ENCODE measurements around the gene ZDBF2. TPM values are rescaled to one million over a fixed set of nuclear protein-coding genes. Genes with fewer than 3 reads are reported as not detected.

ZDBF2 gene
- polyA plus RNA-seq, 4 donors: 0.22 to 3.4 (median 0.63) TPM

DNA sequence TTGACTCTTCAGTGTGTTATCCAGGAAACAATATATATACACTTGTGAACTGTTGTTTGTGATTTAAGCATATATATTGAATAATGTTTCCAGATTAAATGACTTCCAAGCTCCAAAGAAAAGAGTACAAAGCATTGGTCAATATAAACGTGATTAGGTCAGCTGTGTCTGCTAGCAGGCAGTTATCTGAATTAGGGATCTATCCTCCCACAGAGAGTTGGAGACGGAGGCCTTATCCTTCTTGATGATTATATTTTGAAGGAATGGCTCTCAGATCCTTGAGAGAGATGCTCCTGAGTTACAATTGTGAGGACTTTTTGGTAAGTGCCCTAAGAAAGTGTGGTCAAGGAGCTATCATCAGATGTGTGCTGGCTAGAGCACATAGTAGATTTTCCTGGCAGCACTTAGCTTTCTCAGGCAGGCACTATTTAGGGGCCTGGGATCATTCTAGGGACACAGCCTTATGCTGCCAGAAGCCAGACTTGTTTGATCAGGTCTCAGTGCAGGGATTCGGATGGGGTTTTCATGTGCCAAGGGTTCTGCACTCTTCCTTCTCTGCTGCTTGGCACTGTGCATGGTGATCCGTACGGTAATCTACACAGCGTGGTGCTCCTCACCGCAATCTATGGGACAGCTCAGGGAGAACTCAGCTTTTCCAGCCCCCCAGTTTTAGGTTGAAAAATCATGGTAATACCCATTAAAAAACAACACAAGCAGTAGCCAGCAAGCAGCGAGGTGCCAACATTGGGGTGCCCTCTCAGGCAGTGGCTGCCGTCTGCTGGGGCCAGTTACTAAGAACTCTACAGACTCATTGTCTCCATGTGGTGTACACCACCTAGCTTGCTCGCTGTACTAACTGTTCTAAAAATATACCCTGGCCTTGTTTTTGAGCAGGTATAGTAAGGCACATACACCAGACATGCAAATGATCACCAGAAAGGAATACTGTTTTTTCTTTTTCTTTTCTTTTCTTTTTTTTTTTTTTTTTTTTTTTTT, 8.0 kb upstream of the ZDBF2 start:
- no peak for DNase-seq
- no peak overlapping the region for H3K4me3 ChIP-seq (ENCODE audit: low read depth in 1 of 3, low read length in 3 of 3)
- FAIRE-seq: no peak
- peaks cover 0 to 61% (median 14%) of the 10 kb centered on the region in 3 donors for H3K27me3 ChIP-seq (ENCODE audit: control insufficient read depth in 3 of 3, insufficient read depth in 3 of 3, low read length in 3 of 3)
- H3K27ac ChIP-seq (ENCODE audit: low read depth in 1 of 3, low read length in 2 of 3): no peak overlapping the region
- 49 to 54% (median 53%) methylated on average over 10 of the region's 10 CpGs for WGBS, 3 donors
- H3K4me1 ChIP-seq (ENCODE audit: control insufficient read depth in 3 of 3, insufficient read depth in 2 of 3, low read depth in 1 of 3, low read length in 2 of 3): no peaks in the 10 kb centered on the region
- H3K9me3 ChIP-seq (ENCODE audit: control insufficient read depth in 2 of 2, insufficient read depth in 1 of 2, low read depth in 1 of 2, low read length in 1 of 2): peaks cover 0 to 2% of the 10 kb centered on the region in 2 donors
- H3K36me3 ChIP-seq (ENCODE audit: control insufficient read depth in 3 of 3, insufficient read depth in 2 of 3, low read depth in 1 of 3, low read length in 3 of 3): no peaks in the 10 kb centered on the region

DNA sequence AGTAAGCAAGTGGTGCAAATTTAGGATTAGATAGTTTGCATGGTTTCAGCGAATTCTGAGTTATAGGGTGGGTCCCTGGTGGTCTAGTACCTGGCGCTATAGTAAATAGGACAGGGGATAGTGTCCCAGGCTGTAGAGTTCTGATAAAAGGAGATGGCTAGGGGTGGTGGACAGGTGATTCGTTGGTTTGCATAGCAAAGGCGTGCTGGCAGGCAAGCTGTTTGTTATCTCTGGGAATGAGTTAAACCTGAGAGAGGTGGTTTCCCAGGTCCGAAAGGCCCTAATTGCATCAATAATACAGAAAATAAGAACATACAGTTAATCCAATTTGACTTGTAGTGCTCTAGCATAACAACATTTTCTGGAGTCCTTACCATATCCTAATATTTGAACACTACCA, 6.9 kb upstream of the ZDBF2 start:
- H3K4me3 ChIP-seq (ENCODE audit: low read depth in 1 of 3, low read length in 3 of 3): no peak overlapping the region
- no peak for DNase-seq
- no peaks in the 10 kb centered on the region for H3K4me1 ChIP-seq (ENCODE audit: control insufficient read depth in 3 of 3, insufficient read depth in 2 of 3, low read depth in 1 of 3, low read length in 2 of 3)
- H3K27me3 ChIP-seq (ENCODE audit: control insufficient read depth in 3 of 3, insufficient read depth in 3 of 3, low read length in 3 of 3): peaks cover 0 to 61% (median 20%) of the 10 kb centered on the region in 3 donors
- H3K36me3 ChIP-seq (ENCODE audit: control insufficient read depth in 3 of 3, insufficient read depth in 2 of 3, low read depth in 1 of 3, low read length in 3 of 3): no peaks in the 10 kb centered on the region
- no peak overlapping the region for H3K27ac ChIP-seq (ENCODE audit: low read depth in 1 of 3, low read length in 2 of 3)
- H3K9me3 ChIP-seq (ENCODE audit: control insufficient read depth in 2 of 2, insufficient read depth in 1 of 2, low read depth in 1 of 2, low read length in 1 of 2): peaks cover 0 to 2% of the 10 kb centered on the region in 2 donors
- FAIRE-seq: no peak
- 23 to 35% (median 32%) methylated on average over 5 of the region's 5 CpGs for WGBS, 3 donors

DNA sequence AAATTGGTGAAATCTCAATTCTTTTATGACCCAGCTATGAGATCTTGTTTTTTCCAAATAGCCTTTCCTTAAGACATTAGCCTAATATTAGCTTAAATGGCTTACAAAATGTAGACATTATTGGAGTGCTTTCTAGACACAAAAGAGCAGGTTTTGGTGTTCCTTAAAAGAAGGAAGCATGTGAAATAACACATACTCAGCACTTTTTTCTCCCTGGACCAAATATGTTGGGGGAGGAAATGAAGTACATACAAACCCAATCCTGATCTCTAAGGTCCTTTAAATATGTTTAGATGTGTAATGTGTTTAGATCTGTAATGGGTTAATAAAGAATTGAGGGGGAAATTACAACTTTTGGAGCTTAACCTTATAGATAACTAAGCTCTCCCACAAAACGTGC, 3.4 kb upstream of the ZDBF2 start:
- Histone ChIP-seq H3K36me3 (ENCODE audit: control insufficient read depth in 3 of 3, insufficient read depth in 2 of 3, low read depth in 1 of 3, low read length in 3 of 3) (no peaks in the 10 kb centered on the region), H3K4me3 (ENCODE audit: low read depth in 1 of 3, low read length in 3 of 3) (no peak overlapping the region), H3K4me1 (ENCODE audit: control insufficient read depth in 3 of 3, insufficient read depth in 2 of 3, low read depth in 1 of 3, low read length in 2 of 3) (no peaks in the 10 kb centered on the region), H3K9me3 (ENCODE audit: control insufficient read depth in 2 of 2, insufficient read depth in 1 of 2, low read depth in 1 of 2, low read length in 1 of 2) (no peaks in the 10 kb centered on the region), H3K27me3 (ENCODE audit: control insufficient read depth in 3 of 3, insufficient read depth in 3 of 3, low read length in 3 of 3) (peaks cover 0 to 64% (median 13%) of the 10 kb centered on the region in 3 donors), H3K27ac (ENCODE audit: low read depth in 1 of 3, low read length in 2 of 3) (no peak overlapping the region)
- DNase-seq: no peak
- no peak for FAIRE-seq
- WGBS, 3 donors: 18 to 21% (median 20%) methylated on average over 1 of the region's 1 CpG

DNA sequence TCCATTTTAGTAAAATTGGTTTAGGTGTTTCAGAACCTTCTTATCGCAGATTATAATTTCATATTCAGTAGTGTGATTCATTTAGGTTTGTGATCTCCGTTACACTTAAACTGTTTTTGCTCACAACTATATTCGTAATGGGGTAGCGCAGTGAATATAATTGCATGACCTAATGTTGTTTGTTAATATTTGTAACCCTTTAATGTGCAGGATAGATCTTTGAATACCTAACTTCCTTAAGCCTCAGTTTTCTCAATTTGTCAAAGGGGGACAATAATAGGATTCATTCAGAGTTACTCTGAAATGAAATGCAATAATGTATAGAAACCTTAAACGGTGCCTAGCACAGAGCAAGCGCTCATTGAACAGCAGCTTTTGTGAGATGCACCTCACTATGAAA, 558 bp upstream of the ZDBF2 start:
- FAIRE-seq: no peak
- peak overlapping the region in 2 of 3 donors; percentile 2 to 54 for H3K27ac ChIP-seq (ENCODE audit: low read depth in 1 of 3, low read length in 2 of 3)
- no peaks in the 10 kb centered on the region for H3K9me3 ChIP-seq (ENCODE audit: control insufficient read depth in 2 of 2, insufficient read depth in 1 of 2, low read depth in 1 of 2, low read length in 1 of 2)
- no peaks in the 10 kb centered on the region for H3K4me1 ChIP-seq (ENCODE audit: control insufficient read depth in 3 of 3, insufficient read depth in 2 of 3, low read depth in 1 of 3, low read length in 2 of 3)
- WGBS, 3 donors: 16 to 23% (median 21%) methylated on average over 6 of the region's 6 CpGs
- DNase-seq: no peak
- H3K27me3 ChIP-seq (ENCODE audit: control insufficient read depth in 3 of 3, insufficient read depth in 3 of 3, low read length in 3 of 3): peaks cover 0 to 55% (median 16%) of the 10 kb centered on the region in 3 donors
- H3K36me3 ChIP-seq (ENCODE audit: control insufficient read depth in 3 of 3, insufficient read depth in 2 of 3, low read depth in 1 of 3, low read length in 3 of 3): no peaks in the 10 kb centered on the region
- peak overlapping the region in 2 of 3 donors; percentile 61 to 80 for H3K4me3 ChIP-seq (ENCODE audit: low read depth in 1 of 3, low read length in 3 of 3)

DNA sequence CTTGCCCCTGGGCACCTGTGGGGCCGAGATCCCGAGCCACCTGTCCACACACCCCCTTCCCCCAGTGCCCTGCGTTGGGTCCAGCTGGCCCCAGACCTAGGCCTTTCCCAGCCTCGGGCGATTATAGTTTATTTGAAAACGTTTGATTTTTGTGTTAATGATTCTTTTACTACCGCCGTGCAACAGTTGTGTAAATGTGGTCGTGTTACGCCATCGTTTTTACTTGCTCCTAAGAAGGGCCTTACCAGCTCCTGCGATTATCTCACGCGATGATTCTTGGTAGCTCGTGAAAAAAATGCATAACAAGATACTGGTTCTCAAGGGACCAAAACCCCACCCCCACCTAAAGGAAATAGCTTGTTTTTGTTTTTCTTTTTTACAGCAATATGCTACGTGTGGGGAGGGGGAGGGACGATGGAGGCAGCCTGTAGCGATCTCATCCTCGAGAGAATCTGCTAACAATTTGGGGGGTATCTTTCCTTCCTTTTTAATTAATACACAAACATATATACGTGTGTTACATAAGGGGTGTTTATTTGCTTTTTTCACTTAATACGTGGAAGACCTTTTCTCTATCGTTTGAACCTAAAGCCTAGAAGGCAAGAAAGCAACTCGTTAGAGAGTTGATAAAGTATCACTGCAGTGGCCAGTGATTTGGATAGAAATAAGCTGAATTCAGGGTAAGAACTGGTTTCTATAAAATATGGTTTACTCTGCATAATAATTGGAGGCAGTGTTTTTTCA, 1.0 kb downstream of the ZDBF2 start:
- no peak for FAIRE-seq
- WGBS, 3 donors: 5 to 6% (median 5%) methylated on average over 21 to 23 of the region's 23 CpGs

DNA sequence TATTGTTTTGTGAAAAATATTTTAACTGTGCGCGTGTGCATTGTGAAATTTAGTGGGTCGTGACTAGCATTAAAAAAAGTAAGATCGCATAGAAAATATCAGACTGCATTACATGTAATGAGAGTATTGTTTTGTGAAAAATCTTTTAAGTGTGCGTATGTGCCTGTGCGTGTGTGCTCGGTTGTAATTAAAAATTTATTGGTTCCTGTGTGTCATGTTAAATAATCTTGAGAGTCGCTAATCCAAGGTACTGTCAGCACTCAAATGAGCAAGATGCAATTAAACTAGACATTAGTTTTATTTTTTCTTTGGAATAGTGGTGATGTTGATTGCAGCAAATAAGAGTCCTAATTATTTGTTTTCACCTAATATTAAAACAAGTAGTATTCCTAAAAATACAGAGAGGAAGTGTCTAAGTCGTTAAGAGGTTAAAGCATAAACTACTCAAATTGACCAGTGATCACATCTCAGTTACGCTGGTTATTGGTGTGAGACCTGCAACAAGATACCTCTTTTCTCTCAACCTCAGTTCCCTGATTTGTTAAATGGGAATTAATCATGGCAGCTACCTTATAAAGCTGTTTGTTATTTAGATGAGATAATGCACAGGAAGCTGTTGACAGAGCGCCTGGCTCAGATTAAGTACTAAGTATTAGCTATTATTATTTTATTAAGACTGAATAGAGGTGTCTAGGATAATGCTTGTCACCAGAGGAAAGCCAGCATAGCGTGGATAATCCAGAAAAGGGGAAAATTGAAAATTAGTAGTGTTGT, 1.9 kb downstream of the ZDBF2 start:
- Histone ChIP-seq H3K36me3 (ENCODE audit: control insufficient read depth in 3 of 3, insufficient read depth in 2 of 3, low read depth in 1 of 3, low read length in 3 of 3) (no peaks in the 10 kb centered on the region), H3K27ac (ENCODE audit: low read depth in 1 of 3, low read length in 2 of 3) (no peak overlapping the region), H3K27me3 (ENCODE audit: control insufficient read depth in 3 of 3, insufficient read depth in 3 of 3, low read length in 3 of 3) (peaks cover 0 to 50% (median 13%) of the 10 kb centered on the region in 3 donors), H3K9me3 (ENCODE audit: control insufficient read depth in 2 of 2, insufficient read depth in 1 of 2, low read depth in 1 of 2, low read length in 1 of 2) (no peaks in the 10 kb centered on the region), H3K4me3 (ENCODE audit: low read depth in 1 of 3, low read length in 3 of 3) (no peak overlapping the region), H3K4me1 (ENCODE audit: control insufficient read depth in 3 of 3, insufficient read depth in 2 of 3, low read depth in 1 of 3, low read length in 2 of 3) (no peaks in the 10 kb centered on the region)
- 42 to 53% (median 49%) methylated on average over 12 of the region's 12 CpGs for WGBS, 3 donors
- DNase-seq (no peak), FAIRE-seq (no peak)

More for the DNA sequence above, 1.0 kb downstream of the ZDBF2 start:
- H3K9me3 ChIP-seq (ENCODE audit: control insufficient read depth in 2 of 2, insufficient read depth in 1 of 2, low read depth in 1 of 2, low read length in 1 of 2): no peaks in the 10 kb centered on the region
- peak overlapping the region in 2 of 3 donors; percentile 52 to 81 for H3K27ac ChIP-seq (ENCODE audit: low read depth in 1 of 3, low read length in 2 of 3)
- peaks cover 0 to 53% (median 14%) of the 10 kb centered on the region in 3 donors for H3K27me3 ChIP-seq (ENCODE audit: control insufficient read depth in 3 of 3, insufficient read depth in 3 of 3, low read length in 3 of 3)
- peak overlapping the region; percentile 61 to 80 (median 70) for H3K4me3 ChIP-seq (ENCODE audit: low read depth in 1 of 3, low read length in 3 of 3)
- no peaks in the 10 kb centered on the region for H3K36me3 ChIP-seq (ENCODE audit: control insufficient read depth in 3 of 3, insufficient read depth in 2 of 3, low read depth in 1 of 3, low read length in 3 of 3)
- peak in 1 of 2 donors; percentile 34 for DNase-seq
- H3K4me1 ChIP-seq (ENCODE audit: control insufficient read depth in 3 of 3, insufficient read depth in 2 of 3, low read depth in 1 of 3, low read length in 2 of 3): no peaks in the 10 kb centered on the region

DNA sequence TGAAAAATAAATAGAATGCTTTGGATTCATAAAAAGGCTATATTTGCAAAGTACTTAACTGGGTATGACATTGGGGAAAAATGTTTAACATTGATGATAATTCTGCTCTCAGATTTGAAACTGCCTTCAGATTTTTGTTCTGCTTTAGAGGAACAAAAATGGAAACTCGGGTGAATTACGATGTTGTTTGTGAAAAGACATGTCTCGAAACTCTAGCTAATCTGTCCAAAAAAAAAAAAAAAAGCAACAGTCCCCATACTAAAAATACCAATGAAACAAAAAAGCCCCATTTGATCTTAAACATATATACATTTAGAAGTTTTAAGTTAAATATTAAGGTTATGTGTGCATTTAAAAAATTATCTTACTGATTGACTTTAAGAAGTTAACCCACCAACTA, 3.0 kb downstream of the ZDBF2 start:
- FAIRE-seq (no peak), DNase-seq (no peak)
- Histone ChIP-seq H3K9me3 (ENCODE audit: control insufficient read depth in 2 of 2, insufficient read depth in 1 of 2, low read depth in 1 of 2, low read length in 1 of 2) (no peaks in the 10 kb centered on the region), H3K36me3 (ENCODE audit: control insufficient read depth in 3 of 3, insufficient read depth in 2 of 3, low read depth in 1 of 3, low read length in 3 of 3) (no peaks in the 10 kb centered on the region), H3K27me3 (ENCODE audit: control insufficient read depth in 3 of 3, insufficient read depth in 3 of 3, low read length in 3 of 3) (peaks cover 0 to 41% (median 7%) of the 10 kb centered on the region in 3 donors), H3K4me1 (ENCODE audit: control insufficient read depth in 3 of 3, insufficient read depth in 2 of 3, low read depth in 1 of 3, low read length in 2 of 3) (no peaks in the 10 kb centered on the region), H3K27ac (ENCODE audit: low read depth in 1 of 3, low read length in 2 of 3) (no peak overlapping the region), H3K4me3 (ENCODE audit: low read depth in 1 of 3, low read length in 3 of 3) (no peak overlapping the region)
- WGBS, 3 donors: 50 to 70% (median 55%) methylated on average over 3 of the region's 3 CpGs

DNA sequence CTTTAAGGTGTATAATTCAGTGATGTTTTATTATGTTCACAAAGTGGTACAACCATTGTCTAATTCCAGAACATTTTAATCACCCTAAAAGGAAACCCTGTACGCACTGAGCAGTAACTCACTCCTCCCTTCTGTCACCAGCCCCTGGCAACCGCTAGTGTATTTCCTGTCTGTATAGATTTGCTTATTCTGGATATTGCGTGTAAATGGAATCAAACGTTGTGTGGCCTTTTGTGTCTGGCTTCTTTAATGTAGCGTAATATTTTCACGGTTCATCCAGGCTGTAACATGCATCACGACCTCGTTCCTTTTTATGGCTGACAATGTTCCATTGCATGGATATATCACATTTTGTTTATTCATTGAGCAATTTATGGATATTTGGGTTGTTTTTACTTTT, 8.3 kb downstream of the ZDBF2 start:
- Histone ChIP-seq H3K27ac (ENCODE audit: low read depth in 1 of 3, low read length in 2 of 3) (no peak overlapping the region), H3K4me1 (ENCODE audit: control insufficient read depth in 3 of 3, insufficient read depth in 2 of 3, low read depth in 1 of 3, low read length in 2 of 3) (no peaks in the 10 kb centered on the region), H3K27me3 (ENCODE audit: control insufficient read depth in 3 of 3, insufficient read depth in 3 of 3, low read length in 3 of 3) (peaks cover 0 to 3% (median 0%) of the 10 kb centered on the region in 3 donors), H3K9me3 (ENCODE audit: control insufficient read depth in 2 of 2, insufficient read depth in 1 of 2, low read depth in 1 of 2, low read length in 1 of 2) (peaks cover 0 to 5% of the 10 kb centered on the region in 2 donors), H3K36me3 (ENCODE audit: control insufficient read depth in 3 of 3, insufficient read depth in 2 of 3, low read depth in 1 of 3, low read length in 3 of 3) (peaks cover 0 to 2% (median 0%) of the 10 kb centered on the region in 3 donors), H3K4me3 (ENCODE audit: low read depth in 1 of 3, low read length in 3 of 3) (no peak overlapping the region)
- FAIRE-seq (no peak), DNase-seq (no peak)
- 87 to 92% (median 89%) methylated on average over 8 of the region's 8 CpGs for WGBS, 3 donors

Measured in small intestine (tissue), 7 donors.